Activated T-helper 2 cell treated with anti-CD3 and anti-CD28 coated beads, Interferon-gamma antibody, Interleukin-2, Interleukin-4, amounts not matched to agents 10 μg/mL and 5 μg/mL and 100 μg/mL, durations not matched to agents 14 hours and 24 hours and 36 hours (primary cell): Measurements from ENCODE around the gene APOA1. TPM values are rescaled to one million over a fixed set of nuclear protein-coding genes. Genes with fewer than 3 reads are reported as not detected.

ENCODE experiments used
- DNase-seq: peaks from one replicate; pipeline ENCODE4 v3.0.0; 2021; ENCODE audit warnings: low spot score
- H3K27ac Mint-ChIP-seq: one replicate; pipeline ENCODE4 v1.8.0; 2021; ENCODE audit warnings: mixed read lengths
- H3K27me3 Mint-ChIP-seq: one replicate; pipeline ENCODE4 v1.8.0; 2021; ENCODE audit warnings: low read depth, mixed read lengths
- H3K36me3 Mint-ChIP-seq: one replicate; pipeline ENCODE4 v1.8.0; 2021; ENCODE audit warnings: low read depth, mixed read lengths
- H3K4me1 Mint-ChIP-seq: one replicate; pipeline ENCODE4 v1.8.0; 2021; ENCODE audit warnings: low read depth, mixed read lengths
- H3K4me3 Mint-ChIP-seq: one replicate; pipeline ENCODE4 v1.8.0; 2021; ENCODE audit warnings: low read depth, mild to moderate bottlenecking, moderate library complexity, mixed read lengths
- H3K9me3 Mint-ChIP-seq: one replicate; pipeline ENCODE4 v1.8.0; 2021; ENCODE audit warnings: mixed read lengths
- intact Hi-C: fragments of 100-400 bp; cut with micrococcal nuclease; formaldehyde crosslinking; loops from one replicate; pipeline ENCODE4 v1.15.1; 2023
- total RNA-seq: library from RNA; stranded (reverse); gene quantifications from 2 replicates; pipeline ENCODE4 v1.2.3, GENCODE V29; 2022

Gene APOA1
- total RNA-seq, 1 donor from 2014 or later, result not detected

GRCh38 chr11:116868066-116868465, 30.6 kb upstream of the APOA1 start:
- Mint-ChIP-seq H3K27ac (no peak overlapping the region), H3K4me1 (peaks cover 3% of the 10 kb centered on the region), H3K9me3 (no peaks in the 10 kb centered on the region), H3K4me3 (no peak overlapping the region), H3K36me3 (peaks cover 72% of the 10 kb centered on the region), H3K27me3 (no peaks in the 10 kb centered on the region)
- no peak for DNase-seq
- intact Hi-C loops, result no loop called here

- no peak overlapping the region for H3K27ac Mint-ChIP-seq
- peaks cover 67% of the 10 kb centered on the region for H3K36me3 Mint-ChIP-seq
- no peak overlapping the region for H3K4me3 Mint-ChIP-seq
- no peak for DNase-seq
- peaks cover 3% of the 10 kb centered on the region for H3K4me1 Mint-ChIP-seq
- intact Hi-C loops, result no loop called here
- no peaks in the 10 kb centered on the region for H3K9me3 Mint-ChIP-seq
- H3K27me3 Mint-ChIP-seq, result no peaks in the 10 kb centered on the region
Measured at GRCh38 chr11:116867619-116868018, 30.2 kb upstream of the APOA1 start.

GRCh38 chr11:116866804-116867455, 29.5 kb upstream of the APOA1 start:
- H3K36me3 Mint-ChIP-seq, result peaks cover 71% of the 10 kb centered on the region
- H3K27me3 Mint-ChIP-seq, result no peaks in the 10 kb centered on the region
- DNase-seq, result no peak
- intact Hi-C loops, result no loop called here
- no peak overlapping the region for H3K27ac Mint-ChIP-seq
- no peak overlapping the region for H3K4me3 Mint-ChIP-seq
- peaks cover 4% of the 10 kb centered on the region for H3K4me1 Mint-ChIP-seq
- no peaks in the 10 kb centered on the region for H3K9me3 Mint-ChIP-seq

- no peak overlapping the region for H3K27ac Mint-ChIP-seq
- peaks cover 74% of the 10 kb centered on the region for H3K36me3 Mint-ChIP-seq
- no peaks in the 10 kb centered on the region for H3K27me3 Mint-ChIP-seq
- DNase-seq, result no peak
- peaks cover 9% of the 10 kb centered on the region for H3K4me1 Mint-ChIP-seq
- no peaks in the 10 kb centered on the region for H3K9me3 Mint-ChIP-seq
- H3K4me3 Mint-ChIP-seq, result no peak overlapping the region
- intact Hi-C loops, result no loop called here
Measured at GRCh38 chr11:116865696-116866095, 28.3 kb upstream of the APOA1 start.

- Mint-ChIP-seq H3K4me3 (no peak overlapping the region), H3K4me1 (peaks cover 6% of the 10 kb centered on the region), H3K9me3 (no peaks in the 10 kb centered on the region), H3K27me3 (no peaks in the 10 kb centered on the region), H3K27ac (no peak overlapping the region), H3K36me3 (peaks cover 71% of the 10 kb centered on the region)
- DNase-seq, result no peak
- intact Hi-C loops, result no loop called here
Measured at GRCh38 chr11:116864531-116864930, 27.1 kb upstream of the APOA1 start.

GRCh38 chr11:116862951-116863350, 25.5 kb upstream of the APOA1 start:
- Mint-ChIP-seq H3K9me3 (no peaks in the 10 kb centered on the region), H3K27me3 (no peaks in the 10 kb centered on the region), H3K4me1 (peaks cover 6% of the 10 kb centered on the region), H3K4me3 (no peak overlapping the region), H3K27ac (no peak overlapping the region), H3K36me3 (peaks cover 75% of the 10 kb centered on the region)
- no peak for DNase-seq
- intact Hi-C loops, result no loop called here

- Mint-ChIP-seq H3K4me3 (no peak overlapping the region), H3K36me3 (peaks cover 74% of the 10 kb centered on the region)
- intact Hi-C loops, result no loop called here
Measured at GRCh38 chr11:116862185-116862584, 24.8 kb upstream of the APOA1 start.

GRCh38 chr11:116861539-116861938, 24.1 kb upstream of the APOA1 start:
- intact Hi-C loops, result no loop called here
- no peak for DNase-seq
- peaks cover 74% of the 10 kb centered on the region for H3K36me3 Mint-ChIP-seq
- no peaks in the 10 kb centered on the region for H3K27me3 Mint-ChIP-seq
- H3K4me1 Mint-ChIP-seq, result peaks cover 6% of the 10 kb centered on the region
- no peaks in the 10 kb centered on the region for H3K9me3 Mint-ChIP-seq
- no peak overlapping the region for H3K4me3 Mint-ChIP-seq
- H3K27ac Mint-ChIP-seq, result no peak overlapping the region

More at GRCh38 chr11:116862185-116862584, 24.8 kb upstream of the APOA1 start:
- Mint-ChIP-seq H3K27me3 (no peaks in the 10 kb centered on the region), H3K4me1 (peaks cover 6% of the 10 kb centered on the region), H3K27ac (no peak overlapping the region), H3K9me3 (no peaks in the 10 kb centered on the region)
- no peak for DNase-seq

- no peak overlapping the region for H3K4me3 Mint-ChIP-seq
- H3K27me3 Mint-ChIP-seq, result no peaks in the 10 kb centered on the region
- no peaks in the 10 kb centered on the region for H3K9me3 Mint-ChIP-seq
- no peak for DNase-seq
- intact Hi-C loops, result no loop called here
- H3K4me1 Mint-ChIP-seq, result peaks cover 13% of the 10 kb centered on the region
- no peak overlapping the region for H3K27ac Mint-ChIP-seq
- peaks cover 74% of the 10 kb centered on the region for H3K36me3 Mint-ChIP-seq
Measured at GRCh38 chr11:116860303-116860702, 22.9 kb upstream of the APOA1 start.

GRCh38 chr11:116859175-116859574, 21.8 kb upstream of the APOA1 start:
- H3K4me1 Mint-ChIP-seq, result peaks cover 19% of the 10 kb centered on the region

GRCh38 chr11:116857936-116858335, 20.5 kb upstream of the APOA1 start:
- peaks cover 72% of the 10 kb centered on the region for H3K36me3 Mint-ChIP-seq
- H3K27ac Mint-ChIP-seq, result no peak overlapping the region
- no peaks in the 10 kb centered on the region for H3K9me3 Mint-ChIP-seq
- H3K4me3 Mint-ChIP-seq, result no peak overlapping the region
- intact Hi-C loops, result no loop called here
- H3K27me3 Mint-ChIP-seq, result no peaks in the 10 kb centered on the region
- no peak for DNase-seq
- peaks cover 32% of the 10 kb centered on the region for H3K4me1 Mint-ChIP-seq

More at GRCh38 chr11:116859175-116859574, 21.8 kb upstream of the APOA1 start:
- DNase-seq, result no peak
- Mint-ChIP-seq H3K27me3 (no peaks in the 10 kb centered on the region), H3K4me3 (no peak overlapping the region), H3K9me3 (no peaks in the 10 kb centered on the region), H3K27ac (no peak overlapping the region), H3K36me3 (peaks cover 74% of the 10 kb centered on the region)
- intact Hi-C loops, result no loop called here

- H3K27me3 Mint-ChIP-seq, result no peaks in the 10 kb centered on the region
- H3K27ac Mint-ChIP-seq, result no peak overlapping the region
- no peaks in the 10 kb centered on the region for H3K9me3 Mint-ChIP-seq
- H3K4me1 Mint-ChIP-seq, result peaks cover 38% of the 10 kb centered on the region
- no peak for DNase-seq
- peaks cover 72% of the 10 kb centered on the region for H3K36me3 Mint-ChIP-seq
- H3K4me3 Mint-ChIP-seq, result no peak overlapping the region
- intact Hi-C loops, result no loop called here
Measured at GRCh38 chr11:116857316-116857715, 19.9 kb upstream of the APOA1 start.

GRCh38 chr11:116856423-116856822, 19.0 kb upstream of the APOA1 start:
- no peaks in the 10 kb centered on the region for H3K9me3 Mint-ChIP-seq
- H3K27me3 Mint-ChIP-seq, result no peaks in the 10 kb centered on the region
- DNase-seq, result no peak
- H3K36me3 Mint-ChIP-seq, result peaks cover 64% of the 10 kb centered on the region
- peaks cover 42% of the 10 kb centered on the region for H3K4me1 Mint-ChIP-seq
- H3K4me3 Mint-ChIP-seq, result no peak overlapping the region
- H3K27ac Mint-ChIP-seq, result no peak overlapping the region
- intact Hi-C loops, result no loop called here

- peak overlapping the region; percentile 39 for H3K27ac Mint-ChIP-seq
- H3K36me3 Mint-ChIP-seq, result peaks cover 59% of the 10 kb centered on the region
Measured at GRCh38 chr11:116855413-116855812, 18.0 kb upstream of the APOA1 start.

More at GRCh38 chr11:116855413-116855812, 18.0 kb upstream of the APOA1 start:
- Mint-ChIP-seq H3K4me3 (no peak overlapping the region), H3K27me3 (no peaks in the 10 kb centered on the region), H3K9me3 (no peaks in the 10 kb centered on the region), H3K4me1 (peaks cover 46% of the 10 kb centered on the region)
- intact Hi-C loops, result no loop called here
- DNase-seq, result no peak
